SJCRH30 (cell line): ENCODE measurements around the gene BNIP5. TPM values are rescaled to one million over a fixed set of nuclear protein-coding genes. Genes with fewer than 3 reads are reported as not detected.
"Not testable (repeated sequence)": the region's sequence is repeated elsewhere in the genome, so short reads cannot be mapped to it uniquely, and the experiment has no call there.

Source experiments
- DNase-seq, 2 experiments: peaks; one replicate each; pipeline ENCODE4 v3.0.0-alpha.2; 2015 to 2020
- H3K27ac ChIP-seq: fragments of 250-450 bp; sonication (Bioruptor Pico); 2 replicates; pipeline ENCODE4 v1.5.1; 2020; ENCODE audit warnings: mild to moderate bottlenecking, moderate library complexity
- H3K27me3 ChIP-seq: fragments of 250-450 bp; sonication (Bioruptor Pico); 2 replicates; pipeline ENCODE4 v1.5.1; 2020; ENCODE audit warnings: mild to moderate bottlenecking, moderate library complexity
- H3K36me3 ChIP-seq: fragments of 250-450 bp; sonication (Bioruptor Pico); 2 replicates; pipeline ENCODE4 v1.5.1; 2020; ENCODE audit warnings: mild to moderate bottlenecking, moderate library complexity
- H3K4me1 ChIP-seq: fragments of 250-450 bp; sonication (Bioruptor Pico); 2 replicates; pipeline ENCODE4 v1.5.1; 2020; ENCODE audit warnings: mild to moderate bottlenecking, moderate library complexity
- H3K4me3 ChIP-seq: fragments of 250-450 bp; sonication (Bioruptor Pico); 2 replicates; pipeline ENCODE4 v1.5.1; 2020; ENCODE audit warnings: mild to moderate bottlenecking, moderate library complexity
- H3K9me3 ChIP-seq: fragments of 250-450 bp; sonication (Bioruptor Pico); replicated peaks from 2 replicates; pipeline ENCODE4 v1.5.1; 2020; ENCODE audit warnings: mild to moderate bottlenecking, moderate library complexity
- total RNA-seq: library from RNA; depleted of rRNA; stranded (reverse); fragments of >200 nt; shearing (Covaris generic); gene quantifications from 2 replicates; pipeline ENCODE4 v1.2.3, GENCODE V29; 2014

Gene BNIP5
- total RNA-seq, 1 experiment from 2014 or later = 0.04 TPM

GRCh38 chr6:36372088-36372487 is 35.4 kb upstream of the BNIP5 start:
- Histone ChIP-seq H3K27me3 (no peaks in the 10 kb centered on the region), H3K27ac (no peak overlapping the region), H3K4me3 (no peak overlapping the region), H3K36me3 (no peaks in the 10 kb centered on the region), H3K9me3 (no peaks in the 10 kb centered on the region), H3K4me1 (peaks cover 13% of the 10 kb centered on the region)
- DNase-seq = no peak

DNA sequence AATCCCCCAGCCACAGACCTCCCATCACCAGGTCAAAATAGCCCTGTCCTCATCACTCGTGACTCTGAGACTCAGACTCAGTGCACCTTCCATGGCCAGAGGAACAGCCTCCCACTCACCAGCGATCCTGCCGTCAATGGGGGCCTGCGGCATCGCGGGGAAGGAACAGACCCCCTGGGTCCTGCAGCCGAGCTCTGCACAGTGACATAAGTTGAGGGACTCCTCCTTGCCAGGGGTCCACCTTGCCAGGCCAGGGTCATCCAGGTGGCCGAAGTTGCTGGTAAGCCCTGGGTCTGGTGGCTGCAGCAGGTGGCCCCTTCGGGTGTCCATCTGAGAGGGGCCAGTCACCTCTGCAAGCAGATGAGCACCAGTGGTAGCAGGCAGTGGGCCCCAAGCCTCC is 34.5 kb upstream of the BNIP5 start:
- Histone ChIP-seq H3K36me3 (no peaks in the 10 kb centered on the region), H3K4me3 (no peak overlapping the region), H3K27ac (no peak overlapping the region), H3K4me1 (peaks cover 13% of the 10 kb centered on the region), H3K27me3 (no peaks in the 10 kb centered on the region), H3K9me3 (no peaks in the 10 kb centered on the region)
- DNase-seq = no peak

DNA sequence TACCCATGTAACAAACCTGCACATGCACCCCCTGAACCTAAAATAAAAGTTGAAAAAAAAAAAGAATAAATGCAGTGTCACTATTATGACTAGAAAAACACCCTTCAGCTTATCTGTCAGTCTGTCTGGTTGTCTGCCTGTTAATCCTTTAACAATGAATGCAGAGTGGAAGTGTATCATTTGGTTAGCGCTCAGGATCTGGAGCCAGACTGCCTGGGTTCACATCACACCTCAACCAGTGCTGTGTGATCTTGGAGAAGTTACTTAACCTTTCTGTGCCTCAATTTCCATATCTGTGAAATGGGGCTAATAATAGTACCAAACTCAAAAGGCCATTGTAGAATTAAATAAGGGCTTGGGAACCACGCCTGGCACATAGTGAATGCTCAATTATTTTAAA is 34.0 kb upstream of the BNIP5 start:
- no peak overlapping the region for H3K4me3 ChIP-seq

GRCh38 chr6:36368921-36369865 is 32.5 kb upstream of the BNIP5 start:
- peak; percentile 82 to 88 for DNase-seq
- H3K9me3 ChIP-seq = no peaks in the 10 kb centered on the region
- peaks cover 13% of the 10 kb centered on the region for H3K4me1 ChIP-seq
- no peaks in the 10 kb centered on the region for H3K36me3 ChIP-seq
- peak overlapping the region; percentile 28; the same call in 1 of the 2 replicates for H3K27ac ChIP-seq
- no peaks in the 10 kb centered on the region for H3K27me3 ChIP-seq
- no peak overlapping the region for H3K4me3 ChIP-seq

More for the DNA sequence above, 34.0 kb upstream of the BNIP5 start:
- no peaks in the 10 kb centered on the region for H3K9me3 ChIP-seq
- H3K4me1 ChIP-seq = peaks cover 13% of the 10 kb centered on the region
- no peaks in the 10 kb centered on the region for H3K36me3 ChIP-seq
- no peak overlapping the region for H3K27ac ChIP-seq
- H3K27me3 ChIP-seq = no peaks in the 10 kb centered on the region
- DNase-seq = no peak

DNA sequence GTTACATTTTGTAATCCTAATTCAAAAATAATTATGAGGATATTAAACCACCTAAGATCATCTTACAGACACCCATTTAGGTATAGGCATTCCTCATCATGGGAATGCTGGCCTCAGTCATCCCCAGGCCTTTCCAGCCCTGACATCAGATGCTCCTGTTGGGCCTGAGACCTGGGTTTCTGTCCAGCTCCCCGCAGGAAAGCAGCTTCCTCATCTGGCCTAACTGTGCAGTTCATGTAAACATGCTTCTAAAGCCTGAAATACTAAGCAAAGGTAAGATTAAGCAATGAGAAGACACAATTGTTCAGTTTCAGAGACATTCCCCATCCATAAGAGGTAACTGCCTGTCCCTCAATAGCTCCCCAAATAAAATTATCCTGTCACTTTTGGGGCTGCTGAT is 31.7 kb upstream of the BNIP5 start:
- Histone ChIP-seq H3K4me1 (peaks cover 13% of the 10 kb centered on the region), H3K36me3 (no peaks in the 10 kb centered on the region), H3K27me3 (no peaks in the 10 kb centered on the region), H3K27ac (no peak overlapping the region), H3K9me3 (no peaks in the 10 kb centered on the region), H3K4me3 (no peak overlapping the region)
- peak in 1 of 2 experiments; percentile 13 for DNase-seq

DNA sequence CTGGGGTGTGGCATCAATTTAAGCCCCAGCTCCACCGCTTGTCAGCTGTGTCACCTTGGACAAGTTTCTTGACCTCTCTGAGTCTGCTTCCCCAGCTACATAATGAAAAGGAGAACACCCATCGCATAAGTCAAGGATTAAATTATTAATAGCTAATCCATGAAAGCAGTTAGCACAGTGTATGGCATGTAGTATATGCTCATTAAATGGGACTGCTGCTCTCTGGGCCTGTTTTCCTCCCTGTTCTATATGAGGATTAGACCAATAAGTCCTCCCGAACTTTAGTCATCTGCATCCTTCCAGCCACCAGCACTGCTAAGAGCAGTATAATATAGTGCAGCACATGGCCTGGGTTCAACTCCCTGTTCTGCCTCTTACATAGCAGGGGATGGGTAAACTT is 31.1 kb upstream of the BNIP5 start:
- no peak overlapping the region for H3K4me3 ChIP-seq
- DNase-seq = no peak
- peaks cover 13% of the 10 kb centered on the region for H3K4me1 ChIP-seq

DNA sequence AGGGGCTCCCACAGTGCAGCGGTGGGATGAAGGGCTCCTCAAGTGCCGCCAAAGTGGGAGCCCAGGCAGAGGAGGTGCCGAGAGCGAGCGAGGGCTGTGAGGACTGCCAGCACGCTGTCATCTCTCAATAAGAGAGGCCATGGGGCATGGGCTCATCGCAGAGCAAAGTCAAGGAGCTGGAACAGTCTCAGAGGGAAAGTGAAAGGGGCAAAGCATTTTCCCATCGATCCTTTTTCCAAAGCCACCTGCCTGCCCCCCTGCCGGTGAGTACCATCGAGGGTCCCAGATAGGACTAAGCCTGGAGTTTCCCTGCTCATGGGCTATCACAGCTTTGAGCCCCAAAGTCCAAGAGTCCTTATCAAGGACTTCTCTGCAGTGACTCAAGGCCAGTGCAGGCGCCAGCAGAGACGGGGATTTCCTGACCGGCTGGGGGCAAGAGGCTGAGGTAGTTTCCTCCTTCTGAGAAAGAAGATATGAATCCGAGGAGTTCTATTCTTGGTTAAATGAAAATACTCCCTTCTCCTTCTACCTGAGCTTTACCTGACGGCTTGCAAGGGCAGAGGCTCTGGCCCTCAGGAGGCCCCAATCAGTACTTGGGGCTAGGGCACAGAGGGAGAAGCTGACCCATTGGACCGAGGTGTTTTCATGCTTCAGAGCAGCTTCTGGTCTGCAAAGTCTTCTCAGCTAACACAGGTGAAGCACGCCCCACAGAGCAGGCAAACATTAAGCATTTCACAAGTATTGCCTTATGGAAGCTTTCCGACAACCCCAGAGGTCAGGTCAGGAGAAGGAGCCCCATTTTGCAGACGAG is 28.2 kb upstream of the BNIP5 start:
- H3K27me3 ChIP-seq = no peaks in the 10 kb centered on the region
- peaks cover 13% of the 10 kb centered on the region for H3K4me1 ChIP-seq
- no peak overlapping the region for H3K4me3 ChIP-seq
- DNase-seq = no peak
- H3K36me3 ChIP-seq = no peaks in the 10 kb centered on the region
- H3K27ac ChIP-seq = no peak overlapping the region
- H3K9me3 ChIP-seq = no peaks in the 10 kb centered on the region

More for the DNA sequence above, 31.1 kb upstream of the BNIP5 start:
- H3K27me3 ChIP-seq = no peaks in the 10 kb centered on the region
- H3K9me3 ChIP-seq = no peaks in the 10 kb centered on the region
- H3K27ac ChIP-seq = no peak overlapping the region
- no peaks in the 10 kb centered on the region for H3K36me3 ChIP-seq

DNA sequence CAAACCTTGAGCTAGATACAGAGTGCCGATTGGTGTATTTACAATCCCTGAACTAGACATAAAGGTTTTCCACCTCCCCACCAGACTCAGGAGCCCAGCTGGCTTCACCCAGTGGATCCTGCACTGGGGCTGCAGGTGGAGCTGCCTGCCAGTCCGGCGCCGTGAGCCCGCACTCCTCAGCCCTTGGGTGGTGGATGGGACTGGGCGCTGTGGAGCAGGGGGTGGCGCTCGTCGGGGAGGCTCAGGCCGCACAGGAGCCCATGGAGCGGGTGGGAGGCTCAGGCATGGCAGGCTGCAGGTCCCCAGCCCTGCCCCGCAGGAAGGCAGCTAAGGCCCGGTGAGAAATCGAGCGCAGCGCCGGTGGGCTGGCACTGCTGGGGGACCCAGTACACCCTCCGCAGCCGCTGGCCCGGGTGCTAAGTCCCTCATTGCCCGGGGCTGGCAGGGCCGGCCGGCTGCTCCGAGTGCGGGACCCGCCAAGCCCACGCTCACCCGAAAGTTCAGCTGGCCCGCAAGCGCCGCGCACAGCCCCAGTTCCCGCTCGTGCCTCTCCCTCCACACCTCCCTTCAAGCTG is 27.5 kb upstream of the BNIP5 start:
- not testable (repeated sequence) for H3K9me3 ChIP-seq, H3K4me1 ChIP-seq, H3K4me3 ChIP-seq, H3K36me3 ChIP-seq, DNase-seq, H3K27ac ChIP-seq, H3K27me3 ChIP-seq

- not testable (repeated sequence) for H3K36me3 ChIP-seq, H3K27me3 ChIP-seq, H3K4me3 ChIP-seq, DNase-seq, H3K9me3 ChIP-seq, H3K27ac ChIP-seq, H3K4me1 ChIP-seq
These were observed 26.7 kb upstream of the BNIP5 start for GRCh38 chr6:36363371-36363752.

DNA sequence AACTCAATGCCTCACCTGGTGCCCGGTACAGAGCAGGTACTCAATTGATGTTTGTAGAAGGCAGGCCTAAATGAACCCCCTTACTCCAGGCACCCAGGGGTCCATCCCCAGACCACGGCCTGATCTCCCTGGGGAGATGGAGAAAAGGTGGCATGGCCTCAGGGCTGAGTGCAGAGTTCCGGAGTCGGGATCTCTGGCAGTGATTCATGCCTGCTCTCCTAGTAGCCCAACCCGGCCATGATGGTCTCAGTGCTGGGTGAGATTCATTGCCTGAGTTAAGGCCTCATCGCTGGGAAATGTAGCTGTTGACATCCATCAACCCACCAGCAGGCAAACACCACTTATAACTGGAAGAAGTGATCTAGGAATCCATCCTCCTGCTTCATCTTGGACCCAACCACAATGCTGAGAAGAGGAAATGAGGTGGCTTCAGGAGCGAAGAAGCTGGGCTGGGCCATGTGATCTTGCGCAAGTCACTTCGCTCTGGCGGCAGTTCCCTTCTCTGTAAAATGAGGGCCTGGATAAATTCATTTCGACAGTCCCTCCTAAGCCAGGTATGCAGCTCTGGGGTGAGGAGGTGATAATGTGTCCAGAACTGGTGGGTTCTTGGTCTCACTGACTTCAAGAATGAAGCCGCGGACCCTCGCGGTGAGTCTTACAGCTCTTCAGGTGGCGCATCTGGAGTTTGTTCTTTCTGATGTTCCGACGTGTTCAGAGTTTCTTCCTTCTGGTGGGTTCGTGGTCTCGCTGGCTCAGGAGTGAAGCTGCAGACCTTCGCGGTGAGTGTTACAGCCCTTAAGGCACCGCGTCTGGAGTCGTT is 26.1 kb upstream of the BNIP5 start:
- Histone ChIP-seq H3K4me1 (peaks cover 8% of the 10 kb centered on the region), H3K36me3 (no peaks in the 10 kb centered on the region), H3K27ac (no peak overlapping the region), H3K9me3 (no peaks in the 10 kb centered on the region), H3K27me3 (no peaks in the 10 kb centered on the region), H3K4me3 (no peak overlapping the region)
- no peak for DNase-seq

DNA sequence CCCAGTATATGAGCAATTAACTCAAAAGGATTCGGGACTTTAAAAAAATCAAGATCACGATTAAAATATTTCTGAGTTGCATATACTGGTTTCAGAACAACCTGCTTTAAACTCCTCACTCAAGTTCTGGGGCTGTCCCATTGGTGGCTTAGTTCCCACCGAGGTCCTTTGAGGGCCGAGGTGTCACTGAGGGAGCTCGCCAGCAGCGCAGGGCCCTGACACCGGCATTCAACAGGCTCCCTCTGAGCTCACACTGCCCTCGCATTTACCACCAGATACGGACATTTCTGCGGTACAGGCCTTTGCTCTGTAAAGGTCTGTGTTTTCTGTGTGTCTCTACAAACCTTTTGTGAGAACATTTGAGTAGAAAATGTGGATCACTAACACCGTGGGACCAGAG is 24.4 kb upstream of the BNIP5 start:
- Histone ChIP-seq H3K4me3 (no peak overlapping the region), H3K36me3 (no peaks in the 10 kb centered on the region), H3K9me3 (no peaks in the 10 kb centered on the region), H3K27ac (no peak overlapping the region), H3K4me1 (peaks cover 8% of the 10 kb centered on the region), H3K27me3 (no peaks in the 10 kb centered on the region)
- no peak for DNase-seq

- Histone ChIP-seq H3K4me3 (no peak overlapping the region), H3K36me3 (no peaks in the 10 kb centered on the region), H3K4me1 (peaks cover 8% of the 10 kb centered on the region), H3K9me3 (no peaks in the 10 kb centered on the region), H3K27me3 (no peaks in the 10 kb centered on the region), H3K27ac (no peak overlapping the region)
- DNase-seq = peak; percentile 79 to 94
These were observed 23.8 kb upstream of the BNIP5 start for GRCh38 chr6:36360241-36361054.

DNA sequence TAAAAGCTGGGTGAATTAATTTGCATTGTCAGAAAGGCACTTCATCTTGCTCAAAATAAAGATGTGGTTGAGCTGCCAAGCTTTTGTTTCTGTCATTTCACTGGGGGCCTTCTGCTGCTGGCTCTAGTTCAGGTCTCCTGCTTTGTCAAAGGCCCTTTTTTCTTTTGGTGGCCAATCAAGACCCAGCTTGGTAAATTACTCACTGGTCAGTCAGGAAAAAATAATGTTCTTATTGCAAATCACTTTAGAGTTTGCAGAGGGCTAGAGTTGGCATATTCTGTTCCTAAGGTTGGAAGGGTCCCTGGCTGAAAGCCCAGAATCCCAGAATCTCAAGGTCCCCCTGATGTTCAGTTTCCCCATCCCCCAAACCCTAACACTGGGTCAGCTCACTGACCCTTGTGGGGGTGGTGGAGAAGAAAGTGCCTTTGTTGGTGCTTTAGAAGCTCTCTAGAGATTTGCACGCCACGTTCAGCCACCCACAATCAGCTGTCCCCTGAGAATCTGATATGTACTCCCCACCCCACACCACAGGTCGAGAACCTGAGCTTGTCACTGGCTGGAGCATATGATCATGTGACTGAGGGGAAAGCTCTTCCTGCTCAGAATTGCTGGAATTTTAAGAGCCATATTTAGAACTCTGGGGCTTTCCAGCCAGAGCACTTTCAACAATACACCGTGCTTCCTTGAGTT is 21.7 kb upstream of the BNIP5 start:
- Histone ChIP-seq H3K4me1 (peaks cover 8% of the 10 kb centered on the region), H3K27ac (no peak overlapping the region), H3K4me3 (no peak overlapping the region), H3K36me3 (no peaks in the 10 kb centered on the region), H3K27me3 (no peaks in the 10 kb centered on the region), H3K9me3 (no peaks in the 10 kb centered on the region)
- DNase-seq = peak; percentile 65 to 78
